ENCODE measurements around the gene SRPX. TPM values are rescaled to one million over a fixed set of nuclear protein-coding genes. Genes with fewer than 3 reads are reported as not detected.

The SRPX gene
- total and polyA plus RNA-seq, 2 of the 4 experiments (the other 2 are of a cell fraction): 35.5 to 81.5 TPM

GRCh38 chrX:38183596-38183995 is 37.1 kb downstream of the SRPX start:
- Histone ChIP-seq H3K56ac (ENCODE audit: extremely low read depth, insufficient read depth, low read length) (no peak overlapping the region), H2BK5ac (ENCODE audit: low read depth, low read length, poor library complexity, severe bottlenecking) (no peak overlapping the region), H3K27ac (ENCODE audit: insufficient read depth, low read length) (no peak overlapping the region), H2BK15ac (ENCODE audit: low read depth, low read length) (no peak overlapping the region), H4K91ac (ENCODE audit: insufficient read depth, low read depth, low read length) (no peak overlapping the region), H4K8ac (ENCODE audit: low read depth in 2 of 2, low read length in 2 of 2) (no peak overlapping the region), H3K18ac (ENCODE audit: low read depth, low read length) (no peak overlapping the region), H2AK9ac (replicated peaks; ENCODE audit: low read depth, low read length, poor library complexity) (no peak overlapping the region), H3K14ac (replicated peaks; ENCODE audit: low read depth, low read length) (no peak overlapping the region), H3K23ac (ENCODE audit: low read depth, low read length) (no peak overlapping the region), H3K79me1 (ENCODE audit: low read depth in 1 of 2, low read length in 2 of 2) (no peaks in the 10 kb centered on the region), H2BK120ac (ENCODE audit: low read depth, low read length) (no peak overlapping the region), H3K4me1 (ENCODE audit: control insufficient read depth, insufficient read depth, low read length) (no peaks in the 10 kb centered on the region), H2BK20ac (ENCODE audit: low read depth, low read length) (no peak overlapping the region), H3K27me3 (ENCODE audit: control insufficient read depth, insufficient read depth, low read length) (peaks cover 4% of the 10 kb centered on the region), H3K4me3 (ENCODE audit: insufficient read depth, low read depth, low read length) (no peak overlapping the region), H3K9me3 (ENCODE audit: control insufficient read depth, insufficient read depth, low read length) (no peaks in the 10 kb centered on the region; the same call in 1 of the 2 replicates), H2AFZ (replicated peaks; ENCODE audit: low read length, poor library complexity) (no peak overlapping the region), H3K4ac (ENCODE audit: low read depth, low read length) (no peak overlapping the region), H4K20me1 (ENCODE audit: insufficient read depth, low read length) (0 out of 2 replicates have a peak, but pooled peaks cover 3% of the 10 kb centered on the region), H4K5ac (ENCODE audit: low read depth, low read length) (no peak overlapping the region), H2AK5ac (ENCODE audit: low read depth, low read length) (no peak overlapping the region), H3K36me3 (ENCODE audit: control insufficient read depth, insufficient read depth, low read length) (no peaks in the 10 kb centered on the region), H3K4me2 (ENCODE audit: low read depth, low read length) (no peak overlapping the region), H3K9me1 (ENCODE audit: insufficient read depth, low read length) (no peaks in the 10 kb centered on the region), H3K9ac (ENCODE audit: low read depth, low read length) (no peak overlapping the region)
- CTCF ChIA-PET: interaction anchor here (1.0 kb wide), 2 partner anchors 9 to 143 kb away, joined by 4 read pairs; partner anchors contain the start of gene RPGR
- WGBS, 2 experiments (ENCODE audit: extremely low coverage in 2 of 2, insufficient read length in 1 of 2): 17% methylated on average over 1 of the region's 1 CpG; no CpG with 5 or more reads in 1 of the 2 experiments
- POLR2A ChIA-PET (ENCODE audit: unreplicated experiment): no interaction called here
- ATAC-seq (ENCODE audit: low read depth) (no peak; the same call in 1 of the 2 replicates), DNase-seq (peak; percentile 52)
- TF ChIP-seq FOS (IDR thresholded peaks at IDR 0.05; ENCODE audit: low read depth, low read length) (no peak), ELK1 (IDR thresholded peaks at IDR 0.05; ENCODE audit: borderline replicate concordance, low read depth, low read length) (no peak), SMC3 (IDR thresholded peaks at IDR 0.05; ENCODE audit: low read depth, low read length) (no peak), POLR2A (IDR thresholded peaks at IDR 0.05; ENCODE audit: low read depth, low read length) (no peak), BHLHE40 (IDR thresholded peaks at IDR 0.05; ENCODE audit: low read depth, low read length) (no peak), RAD21 (IDR thresholded peaks at IDR 0.05; ENCODE audit: low read length) (no peak), RFX5 (IDR thresholded peaks at IDR 0.05; ENCODE audit: low read depth, low read length) (no peak), CHD1 (IDR thresholded peaks at IDR 0.05; ENCODE audit: low read depth, low read length) (no peak), RCOR1 (IDR thresholded peaks at IDR 0.05; ENCODE audit: insufficient replicate concordance, low read length) (no peak), MAZ (IDR thresholded peaks at IDR 0.05; ENCODE audit: borderline replicate concordance, low read depth, low read length) (no peak), CTCF (conservative IDR thresholded peaks at IDR 0.05; ENCODE audit: low read depth, low read length) (no peak), CEBPB (IDR thresholded peaks at IDR 0.05; ENCODE audit: low read depth, low read length) (no peak), MAFK (IDR thresholded peaks at IDR 0.05; ENCODE audit: low read depth, low read length) (no peak), NFE2L2 (IDR thresholded peaks at IDR 0.05; ENCODE audit: low read depth, low read length) (no peak)
- in situ Hi-C loops (cut with MboI; ENCODE audit: low sequenced_read_pairs) (no loop called here), intact Hi-C loops (cut with micrococcal nuclease) (no loop called here), dilution Hi-C loops (cut with HindIII; ENCODE audit: low sequenced_read_pairs, unreplicated experiment) (no loop called here)
- BruUV-seq (replicated peaks): no TSS peak

Measured in IMR-90 (cell line).